ENCODE measurements around the gene NEK3. TPM values are rescaled to one million over a fixed set of nuclear protein-coding genes. Genes with fewer than 3 reads are reported as not detected.

The NEK3 gene
- total RNA-seq, 1 donor from 2014 or later, result 7.1 TPM

GRCh38 chr13:52160053-52160452, 656 bp upstream of the NEK3 start:
- Mint-ChIP-seq H3K4me1 (peaks cover 41% of the 10 kb centered on the region), H3K36me3 (ENCODE audit: low read depth) (peaks cover 5% of the 10 kb centered on the region), H3K9me3 (no peaks in the 10 kb centered on the region), H3K4me3 (peak overlapping the region; percentile 86), H3K27me3 (no peaks in the 10 kb centered on the region), H3K27ac (peak overlapping the region; percentile 81)
- intact Hi-C loops (cut with micrococcal nuclease), result no loop called here
- no peak for DNase-seq

GRCh38 chr13:52158629-52159158, 703 bp downstream of the NEK3 start:
- Mint-ChIP-seq H3K27ac (peak overlapping the region; percentile 78), H3K4me1 (peaks cover 41% of the 10 kb centered on the region)
- intact Hi-C loops (cut with micrococcal nuclease), result loop anchor here (1.0 kb wide), 2 partner anchors 31 to 36 kb away; no protein-coding TSS in a partner anchor

GRCh38 chr13:52156724-52157261, 2.6 kb downstream of the NEK3 start:
- no peak for DNase-seq
- H3K27me3 Mint-ChIP-seq, result no peaks in the 10 kb centered on the region
- intact Hi-C loops (cut with micrococcal nuclease), result no loop called here
- H3K4me1 Mint-ChIP-seq, result peaks cover 32% of the 10 kb centered on the region
- H3K4me3 Mint-ChIP-seq, result peak overlapping the region; percentile 15
- H3K27ac Mint-ChIP-seq, result no peak overlapping the region
- no peaks in the 10 kb centered on the region for H3K9me3 Mint-ChIP-seq
- peaks cover 4% of the 10 kb centered on the region for H3K36me3 Mint-ChIP-seq (ENCODE audit: low read depth)

More at GRCh38 chr13:52158629-52159158, 703 bp downstream of the NEK3 start:
- Mint-ChIP-seq H3K9me3 (no peaks in the 10 kb centered on the region), H3K27me3 (no peaks in the 10 kb centered on the region), H3K36me3 (ENCODE audit: low read depth) (peaks cover 4% of the 10 kb centered on the region), H3K4me3 (peak overlapping the region; percentile 86)
- no peak for DNase-seq

GRCh38 chr13:52155177-52155576, 4.2 kb downstream of the NEK3 start:
- intact Hi-C loops (cut with micrococcal nuclease), result no loop called here
- no peak for DNase-seq
- H3K4me1 Mint-ChIP-seq, result peaks cover 28% of the 10 kb centered on the region
- no peaks in the 10 kb centered on the region for H3K27me3 Mint-ChIP-seq
- no peak overlapping the region for H3K27ac Mint-ChIP-seq
- H3K4me3 Mint-ChIP-seq, result no peak overlapping the region
- no peaks in the 10 kb centered on the region for H3K9me3 Mint-ChIP-seq
- H3K36me3 Mint-ChIP-seq (ENCODE audit: low read depth), result peaks cover 7% of the 10 kb centered on the region

GRCh38 chr13:52147225-52147624, 12.2 kb downstream of the NEK3 start:
- DNase-seq, result no peak
- peaks cover 8% of the 10 kb centered on the region for H3K36me3 Mint-ChIP-seq (ENCODE audit: low read depth)
- no peak overlapping the region for H3K27ac Mint-ChIP-seq
- no peaks in the 10 kb centered on the region for H3K27me3 Mint-ChIP-seq
- H3K4me1 Mint-ChIP-seq, result no peaks in the 10 kb centered on the region
- H3K9me3 Mint-ChIP-seq, result peaks cover 5% of the 10 kb centered on the region
- no peak overlapping the region for H3K4me3 Mint-ChIP-seq
- intact Hi-C loops (cut with micrococcal nuclease), result no loop called here

- H3K27ac Mint-ChIP-seq, result no peak overlapping the region
These were observed 18.1 kb downstream of the NEK3 start for GRCh38 chr13:52141299-52141698.

GRCh38 chr13:52137489-52137888, 21.9 kb downstream of the NEK3 start:
- Mint-ChIP-seq H3K9me3 (no peaks in the 10 kb centered on the region), H3K4me3 (no peak overlapping the region), H3K36me3 (ENCODE audit: low read depth) (peaks cover 8% of the 10 kb centered on the region), H3K4me1 (peaks cover 2% of the 10 kb centered on the region), H3K27ac (no peak overlapping the region), H3K27me3 (no peaks in the 10 kb centered on the region)
- intact Hi-C loops (cut with micrococcal nuclease), result no loop called here
- peak; percentile 42 for DNase-seq

More at GRCh38 chr13:52141299-52141698, 18.1 kb downstream of the NEK3 start:
- intact Hi-C loops (cut with micrococcal nuclease), result no loop called here
- H3K4me1 Mint-ChIP-seq, result peaks cover 2% of the 10 kb centered on the region
- no peak overlapping the region for H3K4me3 Mint-ChIP-seq
- H3K27me3 Mint-ChIP-seq, result no peaks in the 10 kb centered on the region
- peaks cover 6% of the 10 kb centered on the region for H3K36me3 Mint-ChIP-seq (ENCODE audit: low read depth)
- H3K9me3 Mint-ChIP-seq, result no peaks in the 10 kb centered on the region
- no peak for DNase-seq

- peaks cover 11% of the 10 kb centered on the region for H3K36me3 Mint-ChIP-seq (ENCODE audit: low read depth)
- H3K4me1 Mint-ChIP-seq, result peaks cover 2% of the 10 kb centered on the region
These were observed 22.6 kb downstream of the NEK3 start for GRCh38 chr13:52136763-52137162.

GRCh38 chr13:52130641-52131040, 28.8 kb downstream of the NEK3 start:
- H3K4me1 Mint-ChIP-seq, result peaks cover 22% of the 10 kb centered on the region
- peaks cover 7% of the 10 kb centered on the region for H3K36me3 Mint-ChIP-seq (ENCODE audit: low read depth)
- H3K9me3 Mint-ChIP-seq, result no peaks in the 10 kb centered on the region
- H3K27me3 Mint-ChIP-seq, result peaks cover 8% of the 10 kb centered on the region
- H3K4me3 Mint-ChIP-seq, result no peak overlapping the region
- H3K27ac Mint-ChIP-seq, result no peak overlapping the region
- no peak for DNase-seq
- intact Hi-C loops (cut with micrococcal nuclease), result no loop called here

More at GRCh38 chr13:52136763-52137162, 22.6 kb downstream of the NEK3 start:
- Mint-ChIP-seq H3K27me3 (no peaks in the 10 kb centered on the region), H3K4me3 (no peak overlapping the region), H3K9me3 (no peaks in the 10 kb centered on the region), H3K27ac (no peak overlapping the region)
- intact Hi-C loops (cut with micrococcal nuclease), result no loop called here
- no peak for DNase-seq

GRCh38 chr13:52128714-52129700, 30.4 kb downstream of the NEK3 start, which contains the start of gene NEK5:
Gene NEK5 (minus strand): TSS chr13:52129073. CDS start chr13:52127482, 1,591 bp downstream.
- Mint-ChIP-seq H3K27ac (no peak within 1 kb of the TSS), H3K4me3 (peak within 1 kb of the TSS; percentile 89), H3K4me1 (peaks cover 22% of the 10 kb centered on the region), H3K9me3 (no peaks in the 10 kb centered on the region), H3K36me3 (ENCODE audit: low read depth) (peaks cover 7% of the 10 kb centered on the region), H3K27me3 (peaks cover 10% of the 10 kb centered on the region)
- intact Hi-C loops (cut with micrococcal nuclease), result no loop called here
- DNase-seq, result peak; percentile 90

- DNase-seq, result peak; percentile 89
- no peaks in the 10 kb centered on the region for H3K9me3 Mint-ChIP-seq
- intact Hi-C loops (cut with micrococcal nuclease), result loop anchor here (1.0 to 2.0 kb wide), 7 partner anchors 31 to 313 kb away; partner anchors contain the start of genes ALG11 and NEK3
- H3K4me3 Mint-ChIP-seq, result peak overlapping the region; percentile 89
- peaks cover 7% of the 10 kb centered on the region for H3K36me3 Mint-ChIP-seq (ENCODE audit: low read depth)
- H3K4me1 Mint-ChIP-seq, result peaks cover 22% of the 10 kb centered on the region
- peaks cover 16% of the 10 kb centered on the region for H3K27me3 Mint-ChIP-seq
- no peak overlapping the region for H3K27ac Mint-ChIP-seq
These were observed 31.4 kb downstream of the NEK3 start for GRCh38 chr13:52127783-52128702.

GRCh38 chr13:52127378-52127777, 32.0 kb downstream of the NEK3 start:
- Mint-ChIP-seq H3K4me3 (no peak overlapping the region), H3K27ac (no peak overlapping the region), H3K4me1 (peaks cover 22% of the 10 kb centered on the region), H3K9me3 (no peaks in the 10 kb centered on the region), H3K36me3 (ENCODE audit: low read depth) (peaks cover 7% of the 10 kb centered on the region), H3K27me3 (peaks cover 16% of the 10 kb centered on the region)
- intact Hi-C loops (cut with micrococcal nuclease), result loop anchor here (1.0 to 2.0 kb wide), 7 partner anchors 32 to 313 kb away; partner anchors contain the start of genes ALG11 and NEK3
- no peak for DNase-seq

GRCh38 chr13:52125547-52125946, 33.9 kb downstream of the NEK3 start:
- Mint-ChIP-seq H3K4me1 (peaks cover 22% of the 10 kb centered on the region), H3K27me3 (peaks cover 18% of the 10 kb centered on the region), H3K9me3 (no peaks in the 10 kb centered on the region), H3K4me3 (no peak overlapping the region), H3K36me3 (ENCODE audit: low read depth) (no peaks in the 10 kb centered on the region), H3K27ac (no peak overlapping the region)
- intact Hi-C loops (cut with micrococcal nuclease), result no loop called here
- peak; percentile 16 for DNase-seq

Measured in activated CD4-positive, alpha-beta T cell treated with anti-CD3 and anti-CD28 coated beads, Interleukin-2, amount 10 ng/mL, durations not matched to agents 24 days and 14 days (primary cell).